HepG2 (cell line): ENCODE data around the gene TOMM22. TPM values are rescaled to one million over a fixed set of nuclear protein-coding genes. Genes with fewer than 3 reads are reported as not detected.

Source experiments
- ATF7-NPFF ChIP-seq: sonication (generic); formaldehyde crosslinking; IDR thresholded peaks from 2 replicates; pipeline ENCODE4 v1.8.1; 2023; ENCODE audit warnings: mild to moderate bottlenecking, low read depth, missing genetic modification reagents, moderate library complexity
- GABPB1 ChIP-seq: IDR thresholded peaks from 2 replicates; pipeline ENCODE4 v1.6.1; 2016; ENCODE audit warnings: mild to moderate bottlenecking, missing genetic modification reagents, moderate library complexity, missing compliant biosample characterization
- HOXA3 ChIP-seq: sonication (generic); formaldehyde crosslinking; IDR thresholded peaks from 2 replicates; pipeline ENCODE4 v1.5.0; 2020; ENCODE audit warnings: missing genetic modification reagents
- KDM2A ChIP-seq: sonication (generic); formaldehyde crosslinking; IDR thresholded peaks from 2 replicates; pipeline ENCODE4 v1.4.0; 2020; ENCODE audit warnings: low read depth, missing genetic modification reagents, borderline replicate concordance
- RAD21 ChIP-seq: fragments of 450-650 bp; formaldehyde crosslinking; IDR thresholded peaks from 2 replicates; pipeline ENCODE4 v1.5.0; 2020; ENCODE audit warnings: mild to moderate bottlenecking
- RELA ChIP-seq: sonication (generic); formaldehyde crosslinking; IDR thresholded peaks from 2 replicates; pipeline ENCODE4 v1.4.0; 2020; ENCODE audit warnings: missing genetic modification reagents
- ZNF282 ChIP-seq: fragments of 450-650 bp; IDR thresholded peaks from 2 replicates; pipeline ENCODE4 v1.6.1; 2018; ENCODE audit not compliant: partially characterized antibody
- ZNF746 ChIP-seq: sonication (generic); formaldehyde crosslinking; IDR thresholded peaks from 2 replicates; pipeline ENCODE4 v1.8.0; 2022; ENCODE audit warnings: mild to moderate bottlenecking, missing genetic modification reagents
- polyA plus RNA-seq, 8 experiments: library from polyadenylated mRNA; depleted of rRNA in 3 of 8; stranded (reverse) in 7 of 8; unstranded in 1 of 8; fragments of >200 nt; fragmentation: Illumina TruSeq in 4 of 8; extraction: Trizol in 4 of 8; gene quantifications; 2 replicates each; pipeline versions ENCODE4 v1.2.1 to v1.2.3, GENCODE V29; 2011 to 2016; ENCODE audit warnings: low read depth in 4 of 8, missing spikeins in 1 of 8, mixed read lengths in 1 of 8; ENCODE audit not compliant: insufficient read depth in 1 of 8
- total RNA-seq, 5 experiments: library from RNA; depleted of rRNA; stranded (reverse); fragments of >200 nt; fragmentation: Illumina TruSeq; extraction: Trizol; gene quantifications; 2 replicates each; pipeline ENCODE4 v1.2.3, GENCODE V29; 2016; ENCODE audit warnings: low read depth in 1 of 5
- TF ChIP-seq, protein P1 (sequence below): IDR thresholded peaks from 2 replicates; pipeline ENCODE4 v1.6.1; 2016; ENCODE audit warnings: mild to moderate bottlenecking
- TF ChIP-seq, protein P2 (sequence below): sonication (generic); formaldehyde crosslinking; IDR thresholded peaks from 2 replicates; pipeline ENCODE4 v1.4.0; 2020; ENCODE audit warnings: missing genetic modification reagents
- TF ChIP-seq, protein P3 (sequence below): sonication (generic); formaldehyde crosslinking; IDR thresholded peaks from 2 replicates; pipeline ENCODE4 v1.5.0; 2020; ENCODE audit warnings: missing genetic modification reagents
- TF ChIP-seq, protein P4 (sequence below): IDR thresholded peaks from 2 replicates; pipeline ENCODE4 v1.6.1; 2016; ENCODE audit warnings: low read depth, missing genetic modification reagents, missing compliant biosample characterization
- TF ChIP-seq, protein P5 (sequence below): IDR thresholded peaks from 2 replicates; pipeline ENCODE4 v1.4.0; 2020; ENCODE audit warnings: mild to moderate bottlenecking, missing genetic modification reagents

Gene TOMM22
- total and polyA plus RNA-seq, 2 of the 13 experiments (the other 11 are each of a cell fraction or from before 2014, with no cell fraction given), result 46.9 to 118 TPM

DNA sequence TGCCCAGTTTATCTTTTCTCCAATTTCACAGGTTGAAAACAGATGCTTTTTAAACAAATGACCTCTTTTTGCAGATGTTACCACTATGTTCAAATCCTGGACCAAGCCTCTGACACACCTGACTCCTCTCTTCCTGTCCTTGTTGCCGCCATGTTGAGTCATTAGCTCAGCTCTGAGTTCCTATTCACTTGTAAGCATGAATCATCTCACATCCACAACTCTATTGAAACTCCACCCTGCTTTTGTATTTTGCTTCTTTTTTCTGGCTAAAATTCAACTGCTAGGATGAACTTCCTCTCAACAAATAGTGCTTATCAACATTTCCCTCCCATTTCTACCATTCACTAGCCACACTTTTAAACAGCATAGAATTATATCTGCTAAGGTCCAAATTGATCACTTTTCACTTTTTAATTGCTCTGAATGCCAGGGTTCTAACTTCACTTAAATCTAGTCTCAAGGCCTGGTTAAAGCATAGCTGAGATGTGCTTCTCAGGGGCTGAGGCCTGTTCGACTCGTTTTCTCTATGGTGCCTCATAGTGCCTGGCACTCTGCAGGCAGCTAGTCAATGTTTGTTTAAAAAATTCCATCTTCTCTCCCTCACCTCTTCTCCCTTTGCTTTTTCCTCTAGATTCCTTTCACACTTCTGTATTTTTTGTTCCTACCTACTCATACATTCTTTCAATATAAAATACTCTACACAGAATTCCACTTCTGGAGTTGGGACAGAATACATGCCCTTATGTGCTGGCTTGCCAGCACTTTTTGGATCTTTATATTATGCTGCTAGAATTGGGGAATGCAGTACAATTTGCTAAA is 15.1 kb downstream of the TOMM22 start (continued):
- TF ChIP-seq HOXA3 (no peak), KDM2A (no peak), ZNF282 (no peak), ZNF746 (CRISPR knock-in tag) (no peak), GABPB1 (CRISPR knock-in tag) (no peak), ATF7-NPFF (CRISPR knock-in tag) (no peak), RAD21 (no peak), RELA (CRISPR knock-in tag) (no peak)
- TF ChIP-seq, protein P1, sequence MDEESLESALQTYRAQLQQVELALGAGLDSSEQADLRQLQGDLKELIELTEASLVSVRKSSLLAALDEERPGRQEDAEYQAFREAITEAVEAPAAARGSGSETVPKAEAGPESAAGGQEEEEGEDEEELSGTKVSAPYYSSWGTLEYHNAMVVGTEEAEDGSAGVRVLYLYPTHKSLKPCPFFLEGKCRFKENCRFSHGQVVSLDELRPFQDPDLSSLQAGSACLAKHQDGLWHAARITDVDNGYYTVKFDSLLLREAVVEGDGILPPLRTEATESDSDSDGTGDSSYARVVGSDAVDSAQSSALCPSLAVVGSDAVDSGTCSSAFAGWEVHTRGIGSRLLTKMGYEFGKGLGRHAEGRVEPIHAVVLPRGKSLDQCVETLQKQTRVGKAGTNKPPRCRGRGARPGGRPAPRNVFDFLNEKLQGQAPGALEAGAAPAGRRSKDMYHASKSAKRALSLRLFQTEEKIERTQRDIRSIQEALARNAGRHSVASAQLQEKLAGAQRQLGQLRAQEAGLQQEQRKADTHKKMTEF (CRISPR knock-in tag), result 0 out of 2 replicates have a peak, but pooled peaks have one; percentile 7
- TF ChIP-seq, protein P2, sequence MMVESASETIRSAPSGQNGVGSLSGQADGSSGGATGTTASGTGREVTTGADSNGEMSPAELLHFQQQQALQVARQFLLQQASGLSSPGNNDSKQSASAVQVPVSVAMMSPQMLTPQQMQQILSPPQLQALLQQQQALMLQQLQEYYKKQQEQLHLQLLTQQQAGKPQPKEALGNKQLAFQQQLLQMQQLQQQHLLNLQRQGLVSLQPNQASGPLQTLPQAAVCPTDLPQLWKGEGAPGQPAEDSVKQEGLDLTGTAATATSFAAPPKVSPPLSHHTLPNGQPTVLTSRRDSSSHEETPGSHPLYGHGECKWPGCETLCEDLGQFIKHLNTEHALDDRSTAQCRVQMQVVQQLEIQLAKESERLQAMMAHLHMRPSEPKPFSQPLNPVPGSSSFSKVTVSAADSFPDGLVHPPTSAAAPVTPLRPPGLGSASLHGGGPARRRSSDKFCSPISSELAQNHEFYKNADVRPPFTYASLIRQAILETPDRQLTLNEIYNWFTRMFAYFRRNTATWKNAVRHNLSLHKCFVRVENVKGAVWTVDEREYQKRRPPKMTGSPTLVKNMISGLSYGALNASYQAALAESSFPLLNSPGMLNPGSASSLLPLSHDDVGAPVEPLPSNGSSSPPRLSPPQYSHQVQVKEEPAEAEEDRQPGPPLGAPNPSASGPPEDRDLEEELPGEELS (CRISPR knock-in tag), result no peak
- TF ChIP-seq, protein P3, sequence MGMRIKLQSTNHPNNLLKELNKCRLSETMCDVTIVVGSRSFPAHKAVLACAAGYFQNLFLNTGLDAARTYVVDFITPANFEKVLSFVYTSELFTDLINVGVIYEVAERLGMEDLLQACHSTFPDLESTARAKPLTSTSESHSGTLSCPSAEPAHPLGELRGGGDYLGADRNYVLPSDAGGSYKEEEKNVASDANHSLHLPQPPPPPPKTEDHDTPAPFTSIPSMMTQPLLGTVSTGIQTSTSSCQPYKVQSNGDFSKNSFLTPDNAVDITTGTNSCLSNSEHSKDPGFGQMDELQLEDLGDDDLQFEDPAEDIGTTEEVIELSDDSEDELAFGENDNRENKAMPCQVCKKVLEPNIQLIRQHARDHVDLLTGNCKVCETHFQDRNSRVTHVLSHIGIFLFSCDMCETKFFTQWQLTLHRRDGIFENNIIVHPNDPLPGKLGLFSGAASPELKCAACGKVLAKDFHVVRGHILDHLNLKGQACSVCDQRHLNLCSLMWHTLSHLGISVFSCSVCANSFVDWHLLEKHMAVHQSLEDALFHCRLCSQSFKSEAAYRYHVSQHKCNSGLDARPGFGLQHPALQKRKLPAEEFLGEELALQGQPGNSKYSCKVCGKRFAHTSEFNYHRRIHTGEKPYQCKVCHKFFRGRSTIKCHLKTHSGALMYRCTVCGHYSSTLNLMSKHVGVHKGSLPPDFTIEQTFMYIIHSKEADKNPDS (CRISPR knock-in tag), result no peak
- TF ChIP-seq, protein P4, sequence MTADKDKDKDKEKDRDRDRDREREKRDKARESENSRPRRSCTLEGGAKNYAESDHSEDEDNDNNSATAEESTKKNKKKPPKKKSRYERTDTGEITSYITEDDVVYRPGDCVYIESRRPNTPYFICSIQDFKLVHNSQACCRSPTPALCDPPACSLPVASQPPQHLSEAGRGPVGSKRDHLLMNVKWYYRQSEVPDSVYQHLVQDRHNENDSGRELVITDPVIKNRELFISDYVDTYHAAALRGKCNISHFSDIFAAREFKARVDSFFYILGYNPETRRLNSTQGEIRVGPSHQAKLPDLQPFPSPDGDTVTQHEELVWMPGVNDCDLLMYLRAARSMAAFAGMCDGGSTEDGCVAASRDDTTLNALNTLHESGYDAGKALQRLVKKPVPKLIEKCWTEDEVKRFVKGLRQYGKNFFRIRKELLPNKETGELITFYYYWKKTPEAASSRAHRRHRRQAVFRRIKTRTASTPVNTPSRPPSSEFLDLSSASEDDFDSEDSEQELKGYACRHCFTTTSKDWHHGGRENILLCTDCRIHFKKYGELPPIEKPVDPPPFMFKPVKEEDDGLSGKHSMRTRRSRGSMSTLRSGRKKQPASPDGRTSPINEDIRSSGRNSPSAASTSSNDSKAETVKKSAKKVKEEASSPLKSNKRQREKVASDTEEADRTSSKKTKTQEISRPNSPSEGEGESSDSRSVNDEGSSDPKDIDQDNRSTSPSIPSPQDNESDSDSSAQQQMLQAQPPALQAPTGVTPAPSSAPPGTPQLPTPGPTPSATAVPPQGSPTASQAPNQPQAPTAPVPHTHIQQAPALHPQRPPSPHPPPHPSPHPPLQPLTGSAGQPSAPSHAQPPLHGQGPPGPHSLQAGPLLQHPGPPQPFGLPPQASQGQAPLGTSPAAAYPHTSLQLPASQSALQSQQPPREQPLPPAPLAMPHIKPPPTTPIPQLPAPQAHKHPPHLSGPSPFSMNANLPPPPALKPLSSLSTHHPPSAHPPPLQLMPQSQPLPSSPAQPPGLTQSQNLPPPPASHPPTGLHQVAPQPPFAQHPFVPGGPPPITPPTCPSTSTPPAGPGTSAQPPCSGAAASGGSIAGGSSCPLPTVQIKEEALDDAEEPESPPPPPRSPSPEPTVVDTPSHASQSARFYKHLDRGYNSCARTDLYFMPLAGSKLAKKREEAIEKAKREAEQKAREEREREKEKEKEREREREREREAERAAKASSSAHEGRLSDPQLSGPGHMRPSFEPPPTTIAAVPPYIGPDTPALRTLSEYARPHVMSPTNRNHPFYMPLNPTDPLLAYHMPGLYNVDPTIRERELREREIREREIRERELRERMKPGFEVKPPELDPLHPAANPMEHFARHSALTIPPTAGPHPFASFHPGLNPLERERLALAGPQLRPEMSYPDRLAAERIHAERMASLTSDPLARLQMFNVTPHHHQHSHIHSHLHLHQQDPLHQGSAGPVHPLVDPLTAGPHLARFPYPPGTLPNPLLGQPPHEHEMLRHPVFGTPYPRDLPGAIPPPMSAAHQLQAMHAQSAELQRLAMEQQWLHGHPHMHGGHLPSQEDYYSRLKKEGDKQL (CRISPR knock-in tag), result no peak
- TF ChIP-seq, protein P5, sequence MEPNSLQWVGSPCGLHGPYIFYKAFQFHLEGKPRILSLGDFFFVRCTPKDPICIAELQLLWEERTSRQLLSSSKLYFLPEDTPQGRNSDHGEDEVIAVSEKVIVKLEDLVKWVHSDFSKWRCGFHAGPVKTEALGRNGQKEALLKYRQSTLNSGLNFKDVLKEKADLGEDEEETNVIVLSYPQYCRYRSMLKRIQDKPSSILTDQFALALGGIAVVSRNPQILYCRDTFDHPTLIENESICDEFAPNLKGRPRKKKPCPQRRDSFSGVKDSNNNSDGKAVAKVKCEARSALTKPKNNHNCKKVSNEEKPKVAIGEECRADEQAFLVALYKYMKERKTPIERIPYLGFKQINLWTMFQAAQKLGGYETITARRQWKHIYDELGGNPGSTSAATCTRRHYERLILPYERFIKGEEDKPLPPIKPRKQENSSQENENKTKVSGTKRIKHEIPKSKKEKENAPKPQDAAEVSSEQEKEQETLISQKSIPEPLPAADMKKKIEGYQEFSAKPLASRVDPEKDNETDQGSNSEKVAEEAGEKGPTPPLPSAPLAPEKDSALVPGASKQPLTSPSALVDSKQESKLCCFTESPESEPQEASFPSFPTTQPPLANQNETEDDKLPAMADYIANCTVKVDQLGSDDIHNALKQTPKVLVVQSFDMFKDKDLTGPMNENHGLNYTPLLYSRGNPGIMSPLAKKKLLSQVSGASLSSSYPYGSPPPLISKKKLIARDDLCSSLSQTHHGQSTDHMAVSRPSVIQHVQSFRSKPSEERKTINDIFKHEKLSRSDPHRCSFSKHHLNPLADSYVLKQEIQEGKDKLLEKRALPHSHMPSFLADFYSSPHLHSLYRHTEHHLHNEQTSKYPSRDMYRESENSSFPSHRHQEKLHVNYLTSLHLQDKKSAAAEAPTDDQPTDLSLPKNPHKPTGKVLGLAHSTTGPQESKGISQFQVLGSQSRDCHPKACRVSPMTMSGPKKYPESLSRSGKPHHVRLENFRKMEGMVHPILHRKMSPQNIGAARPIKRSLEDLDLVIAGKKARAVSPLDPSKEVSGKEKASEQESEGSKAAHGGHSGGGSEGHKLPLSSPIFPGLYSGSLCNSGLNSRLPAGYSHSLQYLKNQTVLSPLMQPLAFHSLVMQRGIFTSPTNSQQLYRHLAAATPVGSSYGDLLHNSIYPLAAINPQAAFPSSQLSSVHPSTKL (CRISPR knock-in tag), result peak; percentile 45
